GM12878 (cell line): ENCODE measurements around the gene IQCH. TPM values are rescaled to one million over a fixed set of nuclear protein-coding genes. Genes with fewer than 3 reads are reported as not detected.

Source experiments
- ATAC-seq: fragments of 200-7000 bp; cut with Tn5 transposase; 3 replicates; pipeline ENCODE4 v1.9.1; 2020; ENCODE audit warnings: mild to moderate bottlenecking, moderate library complexity
- BruUV-seq: library from RNA; stranded (reverse); fragments of 400-500 nt; replicated peaks from 2 replicates; lab custom pipeline; 2021; lab: Mats Ljungman, UMichigan
- CTCF ChIA-PET: fragments of 300-600 bp; sonication (Branson Sonifier 250); formaldehyde crosslinking; extraction: SDS; loops from one replicate; lab custom pipeline; 2021; ENCODE audit warnings: inconsistent platforms; lab: Yijun Ruan, JAX
- POLR2A ChIA-PET: fragments of 350-600 bp; formaldehyde crosslinking; extraction: SDS; loops from one replicate; lab custom pipeline; 2021; ENCODE audit warnings: inconsistent platforms; lab: Charles Lee
- RAD21 ChIA-PET: fragments of 300-600 bp; sonication (Branson Sonifier 250); formaldehyde crosslinking; loops from one replicate; lab custom pipeline; 2023; ENCODE audit warnings: antibody characterized with exemption; ENCODE audit not compliant: unreplicated experiment; lab: Charles Lee
- SMC1A ChIA-PET: fragments of 300-600 bp; sonication (Branson Sonifier 250); formaldehyde crosslinking; loops from one replicate; lab custom pipeline; 2023; ENCODE audit not compliant: unreplicated experiment, uncharacterized antibody; lab: Charles Lee
- DNase-seq: peaks from one replicate; pipeline ENCODE4 v3.0.0-alpha.2; 2011; ENCODE audit warnings: low read depth, low spot score
- FAIRE-seq: peaks from 3 replicates; lab custom pipeline; 2011; peaks lifted over from hg19 to GRCh38; lab: Jason Lieb, UNC
- H2AFZ ChIP-seq: 2 replicates; pipeline ENCODE4 v1.6.0; 2011; ENCODE audit warnings: low read depth, low read length, control low read depth; ENCODE audit not compliant: control insufficient read depth
- H3K27ac ChIP-seq: 2 replicates; pipeline ENCODE4 v1.5.1; 2011; ENCODE audit warnings: control low read depth; ENCODE audit not compliant: control insufficient read depth, insufficient read depth
- H3K27me3 ChIP-seq, 2 experiments: replicated peaks in 1 of 2; 2 replicates each; pipeline versions ENCODE4 v1.6.0 to v1.6.1; 2011; ENCODE audit warnings: low read length in 1 of 2; ENCODE audit not compliant: control insufficient read depth in 2 of 2, insufficient read depth in 2 of 2
- H3K36me3 ChIP-seq, 2 experiments: 2 replicates each; pipeline ENCODE4 v1.5.1; 2011; ENCODE audit warnings: low read length in 1 of 2; ENCODE audit not compliant: control insufficient read depth in 2 of 2, insufficient read depth in 2 of 2
- H3K4me1 ChIP-seq: 2 replicates; pipeline ENCODE4 v1.6.1; 2011; ENCODE audit warnings: mild to moderate bottlenecking, low read length, moderate library complexity, mixed read lengths; ENCODE audit not compliant: control insufficient read depth, insufficient read depth
- H3K4me2 ChIP-seq: 2 replicates; pipeline ENCODE4 v1.6.0; 2011; ENCODE audit warnings: control low read depth; ENCODE audit not compliant: control insufficient read depth, insufficient read depth
- H3K4me3 ChIP-seq: fragments of 200-600 bp; sonication (generic); 2 replicates; pipeline ENCODE4 v1.5.1; 2016
- H3K79me2 ChIP-seq: 2 replicates; pipeline ENCODE4 v1.6.0; 2011; ENCODE audit warnings: low read length; ENCODE audit not compliant: control insufficient read depth, insufficient read depth
- H3K9ac ChIP-seq: 2 replicates; pipeline ENCODE4 v1.8.0; 2011; ENCODE audit warnings: low read length, control low read depth, mixed read lengths; ENCODE audit not compliant: control insufficient read depth, insufficient read depth
- H3K9me3 ChIP-seq: replicated peaks from 3 replicates; pipeline ENCODE4 v1.5.1; 2011; ENCODE audit warnings: mild to moderate bottlenecking, low read length; ENCODE audit not compliant: control insufficient read depth, insufficient read depth
- H4K20me1 ChIP-seq: 2 replicates; pipeline ENCODE4 v1.6.0; 2011; ENCODE audit not compliant: control insufficient read depth, insufficient read depth
- ATF2 ChIP-seq: IDR thresholded peaks from 2 replicates; pipeline ENCODE4 v1.6.1; 2012; ENCODE audit warnings: low read length, inconsistent platforms
- BMI1 ChIP-seq: fragments of 450-650 bp; IDR thresholded peaks from 2 replicates; pipeline ENCODE4 v1.6.1; 2016; ENCODE audit warnings: mild to moderate bottlenecking, moderate library complexity, borderline replicate concordance
- CREB1 ChIP-seq: IDR thresholded peaks from 2 replicates; pipeline ENCODE4 v1.6.1; 2012; ENCODE audit warnings: low read depth, mild to moderate bottlenecking, inconsistent platforms
- FOXM1 ChIP-seq: IDR thresholded peaks from 2 replicates; pipeline ENCODE4 v1.6.1; 2012; ENCODE audit warnings: low read depth, mild to moderate bottlenecking, inconsistent platforms, low read length, moderate library complexity
- JUND ChIP-seq: IDR thresholded peaks from 2 replicates; pipeline ENCODE4 v1.6.1; 2012; ENCODE audit warnings: low read depth, mild to moderate bottlenecking, low read length, improper control_type of control experiment, moderate library complexity
- NFYB ChIP-seq: IDR thresholded peaks from 2 replicates; pipeline ENCODE4 v1.6.1; 2011; ENCODE audit warnings: low read depth, mild to moderate bottlenecking, low read length, improper control_type of control experiment, moderate library complexity; ENCODE audit not compliant: insufficient read depth
- PKNOX1 ChIP-seq: fragments of 450-650 bp; IDR thresholded peaks from 2 replicates; pipeline ENCODE4 v1.6.1; 2016; ENCODE audit warnings: mild to moderate bottlenecking
- POU2F2 ChIP-seq: IDR thresholded peaks from 3 replicates; pipeline ENCODE4 v1.6.1; 2011; ENCODE audit warnings: low read depth, mild to moderate bottlenecking, low read length, borderline replicate concordance
- SRF ChIP-seq, 2 experiments: IDR thresholded peaks; 2 replicates each; pipeline ENCODE4 v1.6.1; 2011; ENCODE audit warnings: low read depth in 2 of 2, low read length in 2 of 2, mild to moderate bottlenecking in 1 of 2, moderate library complexity in 1 of 2
- STAT1 ChIP-seq: fragments of 450-650 bp; conservative IDR thresholded peaks from 2 replicates; pipeline ENCODE4 v1.6.1; 2014; ENCODE audit warnings: antibody characterized with exemption, mild to moderate bottlenecking
- STAT3 ChIP-seq: IDR thresholded peaks from 2 replicates; pipeline ENCODE4 v1.6.1; 2011; ENCODE audit warnings: low read depth, low read length, improper control_type of control experiment
- SUPT20H ChIP-seq: IDR thresholded peaks from 2 replicates; pipeline ENCODE4 v1.6.1; 2011; ENCODE audit warnings: low read depth, mild to moderate bottlenecking, low read length, moderate library complexity, borderline replicate concordance; ENCODE audit not compliant: control insufficient read depth
- TBL1XR1 ChIP-seq: IDR thresholded peaks from 2 replicates; pipeline ENCODE4 v1.6.1; 2012; ENCODE audit warnings: low read depth, low read length, improper control_type of control experiment
- ZNF274 ChIP-seq: IDR thresholded peaks from one replicate; pipeline ENCODE4 v1.8.0; 2011; ENCODE audit not compliant: insufficient read length, insufficient read depth
- ZZZ3 ChIP-seq: IDR thresholded peaks from 2 replicates; pipeline ENCODE4 v1.6.1; 2011; ENCODE audit warnings: low read depth; ENCODE audit not compliant: control insufficient read depth, insufficient read length
- WGBS: methylation state at CpG from one replicate; pipeline ENCODE4 v1.1.6; 2016; ENCODE audit warnings: low lambda C conversion rate; ENCODE audit not compliant: insufficient replicate concordance, insufficient coverage; ENCODE audit errors: missing lambda C conversion rate; 5-methylcytosine and 5-hydroxymethylcytosine counted together
- in situ Hi-C: fragments of 300-500 bp; cut with MboI; formaldehyde crosslinking; loops from 9 replicates; pipeline ENCODE4 v1.14.3; 2018; ENCODE audit warnings: mixed read lengths
- intact Hi-C: fragments of 100-400 bp; cut with micrococcal nuclease; formaldehyde crosslinking; loops from one replicate; pipeline ENCODE4 v1.14.2; 2022; ENCODE audit not compliant: unreplicated experiment
- polyA plus RNA-seq, 11 experiments: library from polyadenylated mRNA; depleted of rRNA in 4 of 11; unstranded in 6 of 11; stranded (reverse) in 5 of 11; fragments of >200 nt; fragmentation: Nextera tagmentation in 4 of 11; fragmentation: Illumina TruSeq in 1 of 11; extraction: Ambion mirVana in 4 of 11; extraction: Trizol in 1 of 11; gene quantifications; 1 replicate in 1 of 11; 2 replicates in 10 of 11; pipeline versions ENCODE4 v1.2.1 to v1.2.3, GENCODE V29; 2011 to 2016; ENCODE audit warnings: inconsistent platforms in 2 of 11, missing spikeins in 2 of 11, low read depth in 1 of 11
- total RNA-seq, 4 experiments: library from RNA; depleted of rRNA in 3 of 4; stranded (reverse); fragments of >200 nt in 3 of 4; fragmentation: Illumina TruSeq in 1 of 4; extraction: Trizol in 1 of 4; gene quantifications; 2 replicates each; pipeline versions ENCODE4 v1.2.1 to v1.2.3, GENCODE V29; 2013 to 2021
- TF ChIP-seq, protein P1 (sequence below): IDR thresholded peaks from 2 replicates; pipeline ENCODE4 v1.6.1; 2011; ENCODE audit warnings: low read depth, low read length, improper control_type of control experiment, borderline replicate concordance
- TF ChIP-seq, protein P2 (sequence below): fragments of 450-650 bp; IDR thresholded peaks from 2 replicates; pipeline ENCODE4 v1.6.1; 2017; ENCODE audit warnings: borderline replicate concordance

IQCH gene
- total and polyA plus RNA-seq, 10 of the 15 experiments (the other 5 are each of a cell fraction or from before 2014, with no cell fraction given): 0.29 to 1.3 (median 0.99) TPM

GRCh38 chr15:67523330-67523729 is 268.7 kb downstream of the IQCH start:
- no peak for DNase-seq
- Histone ChIP-seq H2AFZ (no peak overlapping the region), H3K4me1 (no peaks in the 10 kb centered on the region), H3K27ac (no peak overlapping the region), H3K79me2 (peaks cover 39% of the 10 kb centered on the region), H3K9ac (peak overlapping the region; percentile 18), H3K27me3 (no peaks in the 10 kb centered on the region), H3K4me2 (peak overlapping the region; percentile 97), H3K36me3 (no peaks in the 10 kb centered on the region), H3K4me3 (peak overlapping the region; percentile 50; the same call in 1 of the 2 replicates), H4K20me1 (no peaks in the 10 kb centered on the region), H3K9me3 (no peaks in the 10 kb centered on the region)
- SMC1A ChIA-PET: interaction anchor here (0.9 to 2.8 kb wide), 10 partner anchors 12 to 331 kb away, joined by 3 to 15 read pairs (median 4); no protein-coding TSS in a partner anchor
- 83% methylated on average over 1 of the region's 1 CpG for WGBS
- CTCF ChIA-PET: interaction anchor here (0.9 to 1.3 kb wide), 3 partner anchors 17 to 27 kb away, joined by 3 to 6 read pairs (median 3); no protein-coding TSS in a partner anchor
- BruUV-seq: no TSS peak
- RAD21 ChIA-PET: interaction anchor here (0.9 to 2.0 kb wide), 2 partner anchors 22 to 239 kb away, joined by 3 to 6 read pairs; no protein-coding TSS in a partner anchor
- POLR2A ChIA-PET: interaction anchor here (1.1 to 1.4 kb wide), 2 partner anchors 17 to 20 kb away, joined by 3 to 8 read pairs; no protein-coding TSS in a partner anchor
- FAIRE-seq: no peak
- ATAC-seq: no peak
- intact Hi-C loops: loop anchor here (5.0 kb wide), 1 partner anchor 319 kb away; the partner anchor contains the start of gene RNU6-1
- in situ Hi-C loops: no loop called here
- no peak for TF ChIP-seq TBL1XR1
- TF ChIP-seq STAT1: no peak
- TF ChIP-seq FOXM1: no peak
- TF ChIP-seq ATF2: no peak
- TF ChIP-seq JUND: no peak
- no peak for TF ChIP-seq STAT3
- no peak for TF ChIP-seq NFYB
- no peak for TF ChIP-seq ZNF274
- no peak for TF ChIP-seq PKNOX1
- no peak for TF ChIP-seq BMI1
- TF ChIP-seq, protein P1, sequence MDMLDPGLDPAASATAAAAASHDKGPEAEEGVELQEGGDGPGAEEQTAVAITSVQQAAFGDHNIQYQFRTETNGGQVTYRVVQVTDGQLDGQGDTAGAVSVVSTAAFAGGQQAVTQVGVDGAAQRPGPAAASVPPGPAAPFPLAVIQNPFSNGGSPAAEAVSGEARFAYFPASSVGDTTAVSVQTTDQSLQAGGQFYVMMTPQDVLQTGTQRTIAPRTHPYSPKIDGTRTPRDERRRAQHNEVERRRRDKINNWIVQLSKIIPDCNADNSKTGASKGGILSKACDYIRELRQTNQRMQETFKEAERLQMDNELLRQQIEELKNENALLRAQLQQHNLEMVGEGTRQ: no peak
- TF ChIP-seq SUPT20H: no peak
- TF ChIP-seq ZZZ3: no peak
- TF ChIP-seq POU2F2: no peak
- TF ChIP-seq, protein P2, sequence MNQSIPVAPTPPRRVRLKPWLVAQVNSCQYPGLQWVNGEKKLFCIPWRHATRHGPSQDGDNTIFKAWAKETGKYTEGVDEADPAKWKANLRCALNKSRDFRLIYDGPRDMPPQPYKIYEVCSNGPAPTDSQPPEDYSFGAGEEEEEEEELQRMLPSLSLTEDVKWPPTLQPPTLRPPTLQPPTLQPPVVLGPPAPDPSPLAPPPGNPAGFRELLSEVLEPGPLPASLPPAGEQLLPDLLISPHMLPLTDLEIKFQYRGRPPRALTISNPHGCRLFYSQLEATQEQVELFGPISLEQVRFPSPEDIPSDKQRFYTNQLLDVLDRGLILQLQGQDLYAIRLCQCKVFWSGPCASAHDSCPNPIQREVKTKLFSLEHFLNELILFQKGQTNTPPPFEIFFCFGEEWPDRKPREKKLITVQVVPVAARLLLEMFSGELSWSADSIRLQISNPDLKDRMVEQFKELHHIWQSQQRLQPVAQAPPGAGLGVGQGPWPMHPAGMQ: no peak
- TF ChIP-seq CREB1: no peak
- TF ChIP-seq SRF (IDR thresholded peaks at IDR 0.05; ENCODE audit: low read depth in 2 of 2, low read length in 2 of 2): no peak
